ENCODE measurements around the gene WBP11. TPM values are rescaled to one million over a fixed set of nuclear protein-coding genes. Genes with fewer than 3 reads are reported as not detected.

The WBP11 gene
- total RNA-seq, 6 donors from 2014 or later, result 18.2 to 45.0 (median 25.3) TPM

DNA sequence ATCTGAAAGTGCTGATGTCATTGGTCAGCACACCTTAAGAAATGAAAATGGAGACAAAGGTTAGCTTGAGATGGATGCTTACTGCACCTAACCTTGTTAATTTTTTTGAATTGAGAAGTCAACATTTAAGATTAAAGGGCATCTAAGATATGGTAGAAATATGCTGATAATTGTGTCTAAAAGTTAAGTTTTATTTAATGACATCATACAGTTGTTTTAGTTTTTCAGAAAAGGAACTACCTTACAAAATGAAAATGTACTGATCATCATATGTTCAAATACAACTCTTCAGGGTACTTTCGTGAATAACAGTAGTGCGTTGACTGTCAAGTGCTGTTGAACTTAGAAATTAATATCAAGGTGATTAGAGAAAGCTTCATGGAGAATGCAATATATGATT is 8.2 kb upstream of the WBP11 start:
- no peak for DNase-seq
- Histone ChIP-seq H3K27ac (no peak overlapping the region), H3K27me3 (no peaks in the 10 kb centered on the region), H3K9me3 (no peaks in the 10 kb centered on the region), H3K4me1 (peaks cover 0 to 12% (median 7%) of the 10 kb centered on the region in 4 donors), H3K4me3 (no peak overlapping the region), H3K36me3 (no peaks in the 10 kb centered on the region)
- no peak for ATAC-seq (ENCODE audit: low FRiP score in 2 of 2)
- TF ChIP-seq EP300 (IDR thresholded peaks at IDR 0.05) (no peak), POLR2AphosphoS5 (IDR thresholded peaks at IDR 0.05) (no peak), POLR2A (IDR thresholded peaks at IDR 0.05) (no peak)
- TF ChIP-seq, protein P1, sequence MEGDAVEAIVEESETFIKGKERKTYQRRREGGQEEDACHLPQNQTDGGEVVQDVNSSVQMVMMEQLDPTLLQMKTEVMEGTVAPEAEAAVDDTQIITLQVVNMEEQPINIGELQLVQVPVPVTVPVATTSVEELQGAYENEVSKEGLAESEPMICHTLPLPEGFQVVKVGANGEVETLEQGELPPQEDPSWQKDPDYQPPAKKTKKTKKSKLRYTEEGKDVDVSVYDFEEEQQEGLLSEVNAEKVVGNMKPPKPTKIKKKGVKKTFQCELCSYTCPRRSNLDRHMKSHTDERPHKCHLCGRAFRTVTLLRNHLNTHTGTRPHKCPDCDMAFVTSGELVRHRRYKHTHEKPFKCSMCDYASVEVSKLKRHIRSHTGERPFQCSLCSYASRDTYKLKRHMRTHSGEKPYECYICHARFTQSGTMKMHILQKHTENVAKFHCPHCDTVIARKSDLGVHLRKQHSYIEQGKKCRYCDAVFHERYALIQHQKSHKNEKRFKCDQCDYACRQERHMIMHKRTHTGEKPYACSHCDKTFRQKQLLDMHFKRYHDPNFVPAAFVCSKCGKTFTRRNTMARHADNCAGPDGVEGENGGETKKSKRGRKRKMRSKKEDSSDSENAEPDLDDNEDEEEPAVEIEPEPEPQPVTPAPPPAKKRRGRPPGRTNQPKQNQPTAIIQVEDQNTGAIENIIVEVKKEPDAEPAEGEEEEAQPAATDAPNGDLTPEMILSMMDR (IDR thresholded peaks at IDR 0.05), result no peak
- WGBS, 2 donors, result 86 to 92% methylated on average over 2 of the region's 2 CpGs

DNA sequence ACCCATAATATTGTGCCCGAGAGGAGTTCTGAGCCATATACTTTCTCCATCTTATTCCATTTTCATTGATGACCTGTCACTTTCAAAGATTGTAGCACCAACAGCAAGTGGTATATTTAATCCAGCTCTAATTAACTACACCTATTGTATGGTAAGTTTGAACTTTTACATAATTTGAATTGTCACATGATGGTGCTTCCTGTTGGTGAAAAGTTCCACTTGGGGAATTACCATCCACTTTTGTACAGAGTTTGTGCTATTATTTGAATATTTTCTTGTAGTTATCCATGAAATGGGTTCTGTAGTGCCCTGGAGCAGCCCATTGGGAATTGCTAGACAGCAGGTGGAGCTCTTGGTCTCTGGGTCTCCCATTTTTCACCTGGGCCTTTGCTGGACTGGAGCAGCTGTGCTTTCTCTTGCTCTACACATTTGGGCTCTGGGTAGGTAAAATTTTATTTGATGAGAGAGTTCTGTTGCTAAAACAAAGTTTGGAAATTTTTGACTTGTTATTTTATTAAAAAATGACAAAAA is 7.7 kb upstream of the WBP11 start:
- H3K27ac ChIP-seq, result peak overlapping the region in 1 of 4 donors; percentile 3
- TF ChIP-seq POLR2AphosphoS5 (IDR thresholded peaks at IDR 0.05) (no peak), POLR2A (IDR thresholded peaks at IDR 0.05) (no peak)
- TF ChIP-seq, protein P1 (IDR thresholded peaks at IDR 0.05), result no peak
- no peaks in the 10 kb centered on the region for H3K36me3 ChIP-seq
- ATAC-seq (ENCODE audit: low FRiP score in 2 of 2) (no peak), DNase-seq (peak in 1 of 2 donors; percentile 24)
- H3K27me3 ChIP-seq, result no peaks in the 10 kb centered on the region
- H3K4me3 ChIP-seq, result no peak overlapping the region
- no peaks in the 10 kb centered on the region for H3K9me3 ChIP-seq
- H3K4me1 ChIP-seq, result peaks cover 0 to 12% (median 7%) of the 10 kb centered on the region in 4 donors
- 78 to 84% methylated on average over 1 of the region's 1 CpG for WGBS, 2 donors

DNA sequence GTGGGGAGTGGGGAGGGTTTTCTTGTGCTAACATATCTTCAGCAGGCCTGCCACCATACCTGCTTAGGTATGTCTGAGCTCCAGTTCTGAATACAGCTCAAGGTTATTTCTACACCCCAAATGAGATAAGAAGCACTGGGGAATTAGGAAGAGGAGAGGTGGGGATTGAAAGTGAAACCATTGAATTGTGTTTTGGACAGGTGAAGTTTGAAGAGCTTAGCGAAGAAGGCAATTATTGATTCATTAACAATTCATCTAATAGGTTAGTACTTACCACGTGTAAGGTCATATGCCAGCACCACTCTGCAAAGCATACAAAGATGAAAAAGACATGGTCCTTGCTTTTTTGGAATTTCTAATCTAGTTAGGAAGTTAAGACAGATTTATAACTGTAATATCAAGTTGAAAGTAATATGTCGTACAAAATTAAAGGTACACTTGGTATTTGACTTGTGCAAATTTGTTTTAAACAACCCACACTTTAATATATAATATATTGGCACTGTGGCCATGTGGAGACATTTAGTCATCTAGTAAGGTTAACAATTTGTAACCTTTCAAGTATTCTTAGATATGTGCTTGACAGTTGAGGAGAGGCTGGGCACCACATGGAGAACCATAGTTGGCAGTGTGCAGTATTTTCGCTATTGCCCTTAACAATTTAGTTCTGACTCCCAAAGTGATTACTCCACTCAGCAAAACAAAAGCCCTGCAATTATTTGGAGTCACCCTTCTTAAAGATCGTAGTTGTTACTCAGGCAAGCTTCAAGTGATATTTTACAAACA is 7.1 kb upstream of the WBP11 start:
- 62 to 69% methylated on average over 5 of the region's 5 CpGs for WGBS, 2 donors

DNA sequence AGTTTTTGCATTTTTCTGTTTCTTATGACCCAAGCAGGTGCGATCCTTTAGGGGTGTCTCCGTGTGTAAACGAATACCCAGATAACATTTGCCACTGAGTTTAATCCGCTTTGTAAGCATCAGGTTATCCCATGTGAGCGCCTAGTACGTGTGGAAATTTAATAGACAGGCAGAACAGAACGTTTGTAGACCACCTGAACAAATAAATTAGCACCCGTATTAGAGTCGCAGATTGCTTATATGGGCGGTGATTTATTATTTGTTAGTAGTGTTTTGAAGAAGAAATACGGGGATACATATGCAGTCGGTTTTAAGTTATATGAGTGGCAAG is 517 bp upstream of the WBP11 start:
- WGBS, 2 donors, result 1% methylated on average over 12 of the region's 12 CpGs
- no peak for DNase-seq
- Histone ChIP-seq H3K9me3 (no peaks in the 10 kb centered on the region), H3K4me3 (peak overlapping the region; percentile 51 to 94 (median 74)), H3K36me3 (peaks cover 6 to 11% (median 7%) of the 10 kb centered on the region in 4 donors), H3K27me3 (no peaks in the 10 kb centered on the region), H3K27ac (peak overlapping the region; percentile 93 to 98 (median 94)), H3K4me1 (peaks cover 10 to 27% (median 24%) of the 10 kb centered on the region in 4 donors)
- TF ChIP-seq EP300 (IDR thresholded peaks at IDR 0.05) (no peak), POLR2AphosphoS5 (IDR thresholded peaks at IDR 0.05) (no peak), POLR2A (IDR thresholded peaks at IDR 0.05) (no peak)
- TF ChIP-seq, protein P1 (IDR thresholded peaks at IDR 0.05), result no peak
- ATAC-seq (ENCODE audit: low FRiP score in 2 of 2), result peak; percentile 8 to 25

More for the DNA sequence above, 7.1 kb upstream of the WBP11 start:
- H3K4me3 ChIP-seq, result no peak overlapping the region
- H3K27me3 ChIP-seq, result no peaks in the 10 kb centered on the region
- TF ChIP-seq, protein P1 (IDR thresholded peaks at IDR 0.05), result no peak
- TF ChIP-seq POLR2A (IDR thresholded peaks at IDR 0.05) (no peak), EP300 (IDR thresholded peaks at IDR 0.05) (no peak), POLR2AphosphoS5 (IDR thresholded peaks at IDR 0.05) (no peak)
- no peaks in the 10 kb centered on the region for H3K36me3 ChIP-seq
- no peaks in the 10 kb centered on the region for H3K9me3 ChIP-seq
- ATAC-seq (ENCODE audit: low FRiP score in 2 of 2) (peak; percentile 49 to 79), DNase-seq (peak in 1 of 2 donors; percentile 35)
- peak overlapping the region in 1 of 4 donors; percentile 3 for H3K27ac ChIP-seq
- peaks cover 0 to 15% (median 8%) of the 10 kb centered on the region in 4 donors for H3K4me1 ChIP-seq
